GM10266 (cell line): ENCODE measurements around the gene MBNL3.

Experiments
- DNase-seq: peaks from one replicate; pipeline ENCODE4 v3.0.0; 2012; ENCODE audit errors: extremely low spot score
- CTCF ChIP-seq: IDR thresholded peaks from 2 replicates; pipeline ENCODE4 v1.5.1; 2012; ENCODE audit warnings: mild to moderate bottlenecking, low read depth; ENCODE audit not compliant: control insufficient read depth, insufficient read depth; ENCODE audit errors: missing control alignments

The MBNL3 gene

GRCh38 chrX:132382068-132382467, 106.8 kb downstream of the MBNL3 start:
- no peak for TF ChIP-seq CTCF
- DNase-seq: no peak

GRCh38 chrX:132378281-132378680, 110.6 kb downstream of the MBNL3 start:
- no peak for TF ChIP-seq CTCF
- no peak for DNase-seq

- no peak for DNase-seq
- no peak for TF ChIP-seq CTCF
Measured at GRCh38 chrX:132375941-132376340, 112.9 kb downstream of the MBNL3 start.

- DNase-seq: no peak
- no peak for TF ChIP-seq CTCF
Measured at GRCh38 chrX:132373610-132374009, 115.2 kb downstream of the MBNL3 start.

GRCh38 chrX:132369617-132370326, 119.1 kb downstream of the MBNL3 start:
- no peak for DNase-seq
- TF ChIP-seq CTCF: no peak

GRCh38 chrX:132367984-132368383, 120.9 kb downstream of the MBNL3 start:
- no peak for TF ChIP-seq CTCF
- no peak for DNase-seq

GRCh38 chrX:132367314-132367713, 121.5 kb downstream of the MBNL3 start:
- TF ChIP-seq CTCF: no peak
- no peak for DNase-seq
